ENCODE measurements around the gene KRTAP10-3.

Gene KRTAP10-3

DNA sequence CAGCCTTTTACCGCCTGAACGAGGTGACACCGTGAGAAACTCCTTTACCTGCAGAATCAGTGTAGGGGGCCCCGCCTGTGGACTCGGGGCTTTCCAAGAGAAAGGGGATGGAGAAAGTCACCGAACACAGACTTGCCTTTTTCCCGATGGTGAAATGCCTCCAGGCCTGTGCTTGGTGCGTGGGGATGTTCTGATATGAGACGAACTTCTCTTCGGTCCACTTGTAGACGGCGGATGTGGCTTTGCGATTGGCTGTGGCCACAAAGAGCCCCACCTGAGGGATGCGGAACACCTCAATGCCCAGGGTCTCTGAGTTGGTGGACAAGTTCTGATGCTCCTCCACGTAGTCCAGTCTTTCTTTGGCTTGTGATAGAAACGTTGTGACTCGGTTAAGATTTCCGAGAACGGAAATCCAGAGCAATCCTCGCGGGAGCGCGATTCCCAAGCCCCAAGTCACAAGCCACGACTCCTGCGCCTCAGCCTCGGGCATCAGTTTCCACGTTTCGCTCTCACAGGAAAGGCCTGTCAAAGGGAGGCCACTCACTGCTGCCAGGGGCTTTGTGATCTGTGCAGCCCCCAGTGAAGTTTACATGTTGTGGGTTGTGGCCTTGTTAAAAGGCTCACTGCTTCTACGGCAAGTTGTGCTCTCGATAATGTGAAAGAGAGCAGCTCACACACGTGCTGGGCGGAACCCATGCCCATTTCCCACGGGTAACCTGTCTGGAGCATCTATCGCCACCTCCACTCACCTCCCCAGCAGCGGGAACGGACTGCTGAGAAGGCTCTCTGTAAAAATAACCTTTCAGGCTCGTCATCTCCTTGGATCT lies 31.2 kb downstream of the KRTAP10-3 start:
- no peak for DNase-seq

DNA sequence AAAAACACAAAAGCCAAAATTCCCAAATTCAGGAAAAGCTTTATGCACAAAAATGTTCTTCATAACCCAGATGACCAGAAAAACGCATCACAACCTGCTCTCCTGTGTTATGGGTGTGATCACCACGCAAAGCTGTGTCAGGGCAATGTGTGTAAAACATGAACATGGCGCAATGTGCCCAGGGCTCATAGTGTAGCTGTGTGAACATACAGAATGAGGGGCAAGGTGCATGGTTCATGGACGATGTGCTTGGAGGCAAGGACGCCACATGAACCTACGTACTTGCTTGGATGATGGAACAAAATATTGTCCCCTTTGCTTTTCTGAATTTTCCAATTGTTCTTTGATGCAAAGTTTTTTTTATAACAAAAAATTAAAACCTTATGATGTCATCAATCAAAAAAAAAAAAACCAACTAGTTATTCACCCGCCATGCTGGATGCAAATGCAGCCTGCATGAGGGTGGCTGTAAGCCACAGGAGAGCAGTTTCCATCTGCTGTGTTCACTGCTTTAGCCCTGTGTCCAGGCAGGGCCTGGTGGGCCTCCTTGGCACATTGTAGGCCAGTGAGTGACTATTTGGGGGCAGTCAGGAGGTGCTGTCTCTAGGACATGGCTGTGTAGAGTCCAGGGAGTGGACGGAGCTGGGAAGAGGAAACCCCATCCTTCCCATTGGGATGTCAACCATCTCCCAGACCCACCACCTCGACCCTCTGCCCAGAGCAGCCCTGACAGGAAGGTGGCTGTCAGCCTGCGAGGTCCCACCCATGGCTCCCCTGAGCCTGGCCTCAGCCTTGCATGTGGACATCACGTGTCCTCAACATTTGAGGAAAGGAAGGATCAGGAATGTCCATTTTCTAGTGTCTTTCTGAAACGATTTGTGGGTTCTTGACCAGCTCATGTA lies 32.2 kb downstream of the KRTAP10-3 start:
- no peak for DNase-seq

DNA sequence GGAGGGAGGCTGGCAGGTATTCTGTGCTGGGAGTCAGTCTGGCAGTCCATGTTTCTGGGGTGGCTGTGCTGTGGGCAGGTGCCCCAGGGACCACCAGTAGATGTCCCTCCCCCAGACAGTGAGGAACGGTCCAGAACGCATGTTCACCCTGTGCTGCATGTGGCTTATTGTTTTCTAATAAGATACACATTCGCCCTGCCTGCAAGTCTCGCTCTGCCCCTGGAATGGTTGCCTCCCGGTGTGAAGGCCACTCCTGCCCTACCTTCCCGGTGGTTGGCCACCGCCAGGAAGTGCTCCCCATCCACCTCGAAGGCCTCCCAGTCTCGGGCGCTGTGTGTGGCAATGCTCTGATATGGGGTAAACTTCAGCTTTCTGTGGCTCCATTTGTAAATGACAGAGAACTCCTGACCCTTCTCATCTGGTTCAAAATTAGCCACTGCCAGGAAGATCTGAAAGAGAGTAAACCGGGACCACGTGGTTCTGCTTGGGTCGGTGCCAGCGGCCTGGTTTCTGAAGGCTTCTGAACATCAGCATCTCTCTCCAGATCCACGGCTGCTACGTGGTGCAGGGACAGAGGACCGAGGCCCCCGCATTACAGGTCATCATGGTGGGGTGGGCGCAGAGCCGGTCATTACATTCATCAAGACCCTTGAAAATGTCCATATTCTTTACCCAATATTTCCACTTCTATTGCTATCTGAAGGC lies 33.1 kb downstream of the KRTAP10-3 start:
- no peak for DNase-seq

DNA sequence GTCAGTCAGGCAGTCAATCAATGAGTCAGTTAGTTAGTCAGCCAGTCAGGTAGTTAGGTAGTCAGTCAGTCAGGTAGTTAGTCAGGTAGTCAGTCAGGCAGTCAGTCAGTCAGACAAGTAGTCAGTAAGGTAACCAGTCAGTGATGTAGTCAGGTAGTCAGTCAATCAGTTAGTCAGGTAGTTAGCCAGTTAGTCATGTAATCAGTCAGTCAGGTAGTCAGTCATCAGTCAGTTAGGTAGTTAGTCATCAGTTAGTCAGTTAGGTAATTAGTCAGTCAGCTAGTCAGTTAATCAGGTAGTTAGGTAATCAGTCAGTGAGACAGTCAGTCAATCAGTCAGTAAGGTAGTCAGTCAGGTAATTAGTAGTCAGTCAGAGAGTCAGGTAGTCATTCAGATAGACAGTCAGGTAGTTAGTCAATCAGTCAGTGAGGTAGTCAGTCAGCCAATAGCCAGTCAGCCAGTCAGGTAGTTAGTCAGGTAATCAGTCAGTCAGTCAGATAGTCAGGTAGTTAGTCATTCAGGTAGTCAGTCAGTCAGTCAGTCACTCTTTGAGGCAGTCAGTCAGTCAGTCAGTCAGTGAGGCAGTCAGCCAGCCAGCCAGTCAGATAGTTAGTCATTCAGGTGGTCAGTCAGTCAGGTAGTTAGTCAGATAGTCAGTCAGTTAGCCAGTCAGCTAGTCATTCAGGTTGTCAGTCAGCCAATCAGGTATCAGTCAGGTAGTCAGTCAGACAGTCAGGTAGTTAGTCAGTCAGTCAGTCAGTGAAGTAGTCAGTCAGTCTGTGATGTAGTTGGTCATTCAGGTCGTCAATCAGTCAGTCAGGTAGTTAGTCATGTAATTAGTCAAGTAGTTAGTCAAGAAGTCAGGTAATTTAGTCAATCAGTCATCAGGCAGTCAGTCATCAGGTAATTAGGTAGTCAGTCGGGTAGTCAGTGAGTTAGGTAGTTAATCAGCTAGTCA lies 33.9 kb downstream of the KRTAP10-3 start:
- no peak for DNase-seq

DNA sequence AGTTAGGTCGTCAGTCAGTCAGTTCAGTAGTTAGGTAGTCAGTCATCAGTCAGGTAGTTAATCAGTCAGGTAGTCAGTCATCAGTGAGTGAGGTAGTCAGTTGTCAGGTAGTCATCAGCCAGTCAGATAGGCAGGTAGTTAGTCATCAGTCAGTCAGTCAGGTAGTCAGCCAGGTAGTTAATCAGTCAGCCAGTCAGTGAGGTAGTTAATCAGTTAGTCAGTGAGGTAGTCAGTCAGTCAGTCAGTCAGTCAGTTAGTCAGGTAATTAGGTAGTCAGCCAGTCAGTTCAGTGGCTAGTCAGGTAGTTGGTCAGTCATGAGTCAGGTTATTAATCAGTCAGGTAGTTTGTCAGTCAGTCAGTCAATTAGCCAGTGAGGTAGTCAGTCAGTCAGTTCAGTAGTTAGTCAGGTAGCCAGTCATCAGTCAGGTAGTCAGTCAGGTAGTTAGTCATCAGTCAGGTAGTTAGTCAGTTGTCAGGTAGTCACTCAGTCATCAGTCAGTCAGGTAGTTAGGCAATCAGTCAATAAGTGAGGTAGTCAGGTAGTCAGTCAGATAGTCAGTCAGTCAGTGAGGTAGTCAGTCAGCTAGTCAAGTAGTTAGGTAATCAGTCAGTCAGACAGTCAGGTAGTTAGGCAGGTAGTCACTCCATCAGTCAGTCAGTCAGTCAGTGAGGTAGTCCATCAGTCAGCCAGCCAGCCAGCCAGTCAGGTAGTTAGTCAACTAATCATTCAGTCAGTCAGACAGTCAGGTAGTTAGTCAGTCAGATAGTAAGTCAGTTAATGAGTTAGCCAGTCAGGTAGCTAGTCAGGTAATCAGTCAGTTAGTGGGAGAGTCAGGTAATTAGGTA lies 34.8 kb downstream of the KRTAP10-3 start:
- no peak for DNase-seq

DNA sequence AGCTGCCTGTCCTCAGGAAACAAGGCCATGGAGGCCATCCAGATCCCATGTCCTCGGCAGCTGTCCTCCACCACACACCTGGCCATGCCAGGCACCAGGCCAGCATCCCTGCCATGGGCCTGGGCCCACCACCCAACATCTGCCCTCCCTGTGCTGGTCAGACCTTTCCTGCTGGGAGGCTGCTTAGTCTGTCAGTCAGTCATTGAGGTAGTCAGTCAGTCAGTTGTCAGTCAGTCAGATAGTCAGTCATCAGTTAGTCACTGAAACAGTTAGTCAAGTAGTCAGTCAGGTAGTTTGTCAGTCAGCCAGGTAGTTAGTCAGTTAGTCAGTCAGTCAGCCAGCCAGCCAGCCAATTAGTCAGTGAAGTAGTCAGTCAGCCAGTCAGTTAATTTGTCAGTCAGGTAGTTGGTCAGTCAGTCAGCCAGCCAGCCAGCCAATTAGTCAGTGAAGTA lies 35.8 kb downstream of the KRTAP10-3 start:
- DNase-seq, result no peak

DNA sequence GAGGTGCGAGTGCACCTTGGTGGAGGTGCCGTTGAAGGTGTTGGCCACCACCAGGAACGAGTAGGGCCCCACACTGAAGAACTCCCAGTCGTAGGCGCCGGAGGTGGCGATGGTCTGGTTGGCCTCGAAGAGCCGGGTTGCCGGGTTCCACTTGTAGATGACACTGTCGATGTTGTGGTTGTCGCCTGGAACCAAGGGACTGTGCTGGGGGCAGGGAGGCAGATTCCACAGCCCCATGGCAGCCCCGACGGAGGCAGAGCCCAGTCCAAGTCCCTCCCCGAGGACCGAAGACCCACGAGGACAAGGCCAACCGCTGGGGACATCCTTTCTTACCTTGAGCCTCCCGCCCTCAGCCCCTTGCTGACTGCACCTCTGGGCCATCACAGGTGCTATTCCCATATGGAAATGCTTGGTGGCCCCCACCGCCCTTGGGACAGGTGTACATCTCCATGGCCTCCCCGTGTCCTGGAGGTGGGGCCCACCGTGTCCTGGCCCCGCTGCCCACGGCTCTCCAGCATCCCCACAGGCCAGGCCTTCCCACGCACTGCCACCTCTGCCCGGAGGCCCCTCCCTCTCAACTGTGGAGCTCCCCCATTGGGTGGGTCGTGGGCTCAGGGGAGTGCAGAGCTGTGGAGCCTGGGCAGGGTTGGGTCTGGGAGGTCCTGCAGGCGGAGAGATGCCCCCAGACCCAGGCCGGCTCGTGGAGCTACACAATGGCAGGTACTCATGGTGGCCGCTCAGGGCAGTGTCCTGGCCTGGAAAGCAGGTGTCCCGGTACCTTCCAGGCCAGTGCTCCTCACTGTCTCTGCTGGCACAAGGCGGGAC lies 36.5 kb downstream of the KRTAP10-3 start:
- no peak for DNase-seq

DNA sequence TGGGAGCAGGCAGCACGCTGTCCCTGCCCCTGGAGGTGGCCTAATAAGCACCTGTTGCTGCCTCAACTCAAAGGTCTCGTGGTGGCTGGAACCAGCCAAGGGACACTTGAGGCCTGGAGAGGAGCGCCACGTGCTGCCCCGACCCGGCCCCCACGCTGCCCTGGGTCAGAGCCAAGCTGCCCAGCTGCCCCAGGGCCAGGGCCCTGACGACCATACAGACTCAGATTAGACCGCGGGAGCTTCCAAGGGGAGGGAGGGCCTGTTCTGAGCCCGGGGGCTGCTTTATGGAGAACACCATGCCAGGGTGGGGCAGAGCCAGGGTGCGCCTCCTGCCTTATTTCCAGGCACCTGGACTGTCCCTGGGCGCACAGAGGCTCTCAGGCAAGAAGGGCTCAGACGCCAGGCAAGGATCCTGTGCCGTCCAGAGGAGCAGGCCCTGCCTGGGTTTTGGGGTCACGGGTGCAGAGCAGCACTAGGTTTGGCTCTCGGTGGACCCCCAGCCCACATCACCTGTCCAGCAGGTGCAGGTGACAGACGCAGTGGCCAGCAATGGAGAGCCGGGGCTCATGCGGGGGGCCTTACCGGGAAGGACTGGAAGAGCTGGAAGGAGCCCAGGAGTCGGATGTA lies 37.2 kb downstream of the KRTAP10-3 start:
- no peak for DNase-seq

DNA sequence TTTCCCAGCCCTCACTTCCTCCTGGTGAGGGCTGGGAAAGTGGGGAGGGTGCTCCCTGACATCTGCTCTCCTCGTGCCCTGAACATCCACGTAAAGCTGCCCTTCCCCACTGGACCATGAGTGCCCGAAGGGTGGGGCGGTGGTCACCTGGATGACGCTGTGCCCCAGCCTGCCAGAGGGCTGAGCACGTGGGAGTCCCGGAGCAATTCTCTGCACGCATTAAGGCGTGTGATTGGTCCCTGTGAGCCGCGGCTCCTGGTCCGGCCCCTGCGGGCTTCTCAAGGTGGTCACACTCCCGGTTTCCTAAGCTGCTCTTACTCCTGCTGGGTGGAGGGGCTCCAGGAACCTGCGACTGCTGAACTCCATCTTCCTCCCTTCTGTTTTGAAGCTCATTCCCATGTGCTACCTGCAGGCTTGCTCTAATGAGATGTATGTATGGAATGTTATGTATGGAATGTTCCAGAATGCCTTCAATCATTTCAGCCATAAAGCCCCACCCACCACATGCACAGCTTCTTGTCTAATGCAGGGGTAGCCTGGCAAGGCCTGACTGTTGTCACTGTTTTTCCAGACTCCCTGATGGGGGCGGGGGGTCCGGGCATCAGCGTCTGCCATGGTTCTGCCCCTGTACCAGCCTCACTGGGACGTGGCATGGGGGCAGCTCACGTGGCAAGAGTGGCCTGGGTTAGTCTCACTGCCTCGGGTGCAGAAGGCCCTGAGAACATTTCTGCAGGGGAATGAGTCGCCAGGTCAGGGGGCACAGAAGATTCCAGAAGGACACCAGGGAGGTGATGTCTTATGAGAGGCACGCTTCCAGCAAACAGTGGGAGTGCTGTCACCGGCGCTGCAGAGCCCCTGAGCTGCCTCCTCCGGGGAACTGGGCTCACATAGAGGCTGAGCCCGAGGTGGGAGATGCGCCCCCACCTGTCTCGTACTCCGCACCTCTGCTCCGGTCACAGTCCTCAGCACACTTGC lies 38.0 kb downstream of the KRTAP10-3 start:
- DNase-seq, result no peak

DNA sequence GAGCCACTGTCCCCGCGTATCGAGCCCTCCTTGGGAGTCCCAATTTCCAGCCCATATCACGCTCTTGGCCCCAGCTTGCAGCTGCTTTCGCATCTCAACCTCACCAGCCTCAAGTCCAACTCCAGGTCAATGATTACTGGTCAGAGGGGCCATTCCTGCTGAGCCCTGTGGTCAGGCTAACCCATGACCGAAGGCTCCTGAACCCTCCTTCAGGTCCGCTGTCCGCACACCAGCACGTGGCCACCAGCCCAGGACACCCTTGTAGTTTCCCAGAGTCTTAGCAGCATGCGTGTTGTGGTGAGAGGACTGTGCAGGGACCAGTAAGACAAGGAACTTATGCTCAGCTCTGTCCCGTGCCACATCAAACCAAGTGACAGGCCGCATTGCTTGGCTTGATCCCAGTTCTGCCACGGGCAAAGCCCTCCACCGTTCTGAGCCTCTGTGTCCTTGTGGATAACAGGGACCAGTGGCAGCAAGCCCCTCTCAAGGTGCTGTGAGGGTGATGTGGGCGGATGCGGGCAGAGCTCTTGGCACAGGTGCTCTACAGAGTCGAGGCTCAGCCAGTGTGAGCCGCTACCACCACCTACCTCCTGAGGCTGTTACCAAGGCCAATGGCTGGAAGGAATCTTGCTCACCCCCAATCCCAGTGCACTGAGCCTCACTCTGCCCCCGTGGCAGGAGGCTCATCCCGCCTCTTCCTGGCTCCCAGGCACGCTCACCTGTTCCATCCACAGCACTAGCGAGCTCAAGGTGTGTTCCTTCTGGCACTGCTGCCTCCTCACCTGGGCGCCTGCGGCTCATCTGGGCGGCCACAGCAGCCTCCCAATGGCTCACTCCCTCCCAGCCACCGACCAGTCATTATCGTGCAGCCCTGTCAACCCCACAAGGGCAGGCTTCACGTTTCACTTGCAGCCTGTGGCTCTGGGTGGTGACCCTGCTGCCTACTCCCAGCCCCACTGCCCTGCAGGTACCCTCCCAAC lies 39.0 kb downstream of the KRTAP10-3 start:
- DNase-seq, result no peak

DNA sequence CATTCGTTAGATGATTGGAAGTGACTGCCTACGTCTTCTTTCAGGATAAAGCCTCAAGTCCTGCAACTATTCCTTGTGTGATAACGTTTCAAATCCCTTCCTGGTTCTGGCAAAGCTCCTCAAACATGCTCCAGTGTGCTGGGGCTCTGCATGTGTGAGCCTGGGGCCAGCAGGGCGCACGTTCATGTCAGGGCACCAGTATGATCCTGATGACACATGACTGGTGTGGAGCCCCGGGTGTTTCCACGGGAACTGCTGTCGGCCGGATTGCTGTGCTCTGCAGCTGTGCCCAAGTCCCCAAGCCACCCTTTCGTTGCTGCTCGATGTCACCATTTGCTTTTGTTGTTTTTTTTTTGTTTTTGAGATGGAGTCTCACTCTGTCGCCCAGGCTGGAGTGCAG lies 39.9 kb downstream of the KRTAP10-3 start:
- no peak for DNase-seq

DNA sequence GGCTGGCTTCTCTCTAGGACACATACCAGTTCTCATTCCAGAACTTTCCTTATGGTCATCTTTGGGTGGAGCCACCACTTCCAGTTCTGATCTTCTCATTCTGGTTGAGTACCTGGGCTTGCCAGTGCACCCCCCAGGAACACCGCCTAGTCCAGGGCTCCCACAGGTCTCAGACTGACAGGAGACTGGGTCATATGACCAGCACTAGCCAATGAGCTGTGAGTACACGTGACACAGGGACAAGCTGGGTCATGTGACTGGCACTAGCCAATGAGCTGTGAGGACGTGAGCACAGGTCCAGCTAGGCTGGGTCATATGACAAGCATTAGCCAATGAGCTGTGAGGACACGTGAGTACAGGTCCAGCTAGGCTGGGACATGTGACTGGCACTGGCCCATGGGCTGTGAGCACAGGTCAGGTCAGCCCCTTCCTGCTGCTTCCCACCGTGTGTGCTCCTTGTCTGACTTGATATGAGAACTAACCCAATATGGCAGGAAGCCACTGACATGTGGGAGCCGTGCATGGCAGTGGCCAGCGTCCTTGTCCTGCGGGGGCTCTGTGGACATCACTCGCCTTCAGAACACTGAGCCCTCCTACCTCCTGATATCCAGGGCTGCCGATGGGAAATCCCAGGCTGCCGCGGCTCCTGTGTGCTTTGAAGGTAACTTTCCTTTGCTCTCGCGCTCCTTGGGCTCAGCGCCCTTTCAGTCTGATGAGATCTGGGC lies 41.3 kb downstream of the KRTAP10-3 start:
- no peak for DNase-seq

DNA sequence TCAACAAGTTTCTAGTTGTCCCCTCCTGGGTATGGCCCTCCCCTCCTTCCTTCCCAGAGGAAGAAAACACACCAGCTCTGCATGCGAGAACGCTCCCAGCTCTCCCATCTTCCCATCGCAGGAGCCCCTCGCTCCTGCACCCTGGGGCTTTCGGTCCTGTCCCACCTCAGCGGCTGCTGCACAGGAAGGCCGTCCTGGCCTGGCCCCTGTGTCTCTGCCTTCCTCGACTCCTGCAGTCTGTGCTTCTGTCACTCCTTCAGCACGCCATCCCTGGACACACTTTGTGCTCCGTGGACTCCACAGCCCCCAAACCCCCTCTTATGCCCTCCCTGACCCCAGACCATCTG lies 41.8 kb downstream of the KRTAP10-3 start:
- DNase-seq, result no peak

DNA sequence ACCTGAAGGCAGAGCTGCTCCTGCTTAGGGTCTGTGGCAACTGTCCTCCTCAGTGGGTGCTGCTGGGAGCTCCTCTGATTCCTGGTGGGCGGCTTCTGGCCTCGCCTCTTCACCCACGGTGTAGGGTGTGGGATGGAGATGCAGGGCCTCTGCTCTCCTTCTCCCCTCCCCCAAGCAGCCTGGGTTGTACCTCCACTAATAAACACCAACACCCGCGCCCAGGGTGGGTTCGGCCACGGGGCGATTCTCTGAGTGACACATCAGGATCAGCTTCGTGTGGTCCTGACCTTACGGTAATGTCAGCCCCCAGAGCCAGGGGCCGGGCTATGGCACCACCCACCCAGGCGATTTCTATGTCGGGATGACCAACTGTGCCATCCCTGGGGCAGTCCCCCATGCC lies 42.3 kb downstream of the KRTAP10-3 start:
- DNase-seq, result no peak

DNA sequence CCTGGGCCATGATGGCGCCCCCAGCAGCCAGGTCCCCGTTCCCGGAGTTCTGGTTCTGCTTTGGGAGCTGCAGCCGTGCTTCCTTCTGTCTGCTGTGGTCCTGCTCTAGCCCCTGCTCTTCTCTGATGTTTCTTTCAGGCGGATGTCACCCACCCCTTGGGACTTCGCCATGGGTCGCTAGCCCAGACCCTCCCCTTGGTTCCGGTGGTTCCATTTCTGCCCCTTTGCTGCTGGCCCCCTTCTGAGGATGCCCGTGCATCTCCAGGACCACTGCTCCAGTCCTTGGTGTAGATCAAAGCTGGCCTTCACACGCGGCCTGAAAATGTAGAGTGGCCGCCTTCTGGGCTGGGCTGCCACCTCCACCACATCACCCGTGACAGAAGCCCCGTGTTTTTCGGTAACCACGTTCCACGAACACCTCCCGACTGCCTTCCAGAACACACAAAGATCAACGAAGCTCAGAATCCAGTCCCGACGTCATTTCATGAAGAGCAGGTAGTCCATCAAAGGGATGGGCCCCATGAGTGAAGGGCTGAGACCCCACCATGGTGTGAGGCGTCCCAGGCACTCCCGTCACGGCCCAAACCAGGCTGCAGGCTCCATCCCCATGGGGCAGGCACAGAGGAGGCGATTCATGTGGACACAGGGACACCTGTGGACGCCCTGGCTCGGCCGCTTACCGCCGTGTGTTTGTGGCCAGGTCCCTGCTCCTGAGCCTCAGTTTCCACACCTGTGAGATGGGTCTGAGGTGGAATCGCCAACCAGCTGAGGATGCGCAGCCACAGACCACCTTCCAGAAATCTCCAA lies 43.0 kb downstream of the KRTAP10-3 start:
- DNase-seq, result no peak

Measured in NCI-H2107 (cell line).